ENCODE data around the gene MLH1. TPM values are rescaled to one million over a fixed set of nuclear protein-coding genes. Genes with fewer than 3 reads are reported as not detected.

Gene MLH1
- total RNA-seq, 4 donors from 2014 or later, result 28.8 to 57.2 (median 40.9) TPM

- TF ChIP-seq POLR2A (IDR thresholded peaks at IDR 0.05), result no peak
- no peak for TF ChIP-seq EP300 (IDR thresholded peaks at IDR 0.05)
- TF ChIP-seq, protein P1, sequence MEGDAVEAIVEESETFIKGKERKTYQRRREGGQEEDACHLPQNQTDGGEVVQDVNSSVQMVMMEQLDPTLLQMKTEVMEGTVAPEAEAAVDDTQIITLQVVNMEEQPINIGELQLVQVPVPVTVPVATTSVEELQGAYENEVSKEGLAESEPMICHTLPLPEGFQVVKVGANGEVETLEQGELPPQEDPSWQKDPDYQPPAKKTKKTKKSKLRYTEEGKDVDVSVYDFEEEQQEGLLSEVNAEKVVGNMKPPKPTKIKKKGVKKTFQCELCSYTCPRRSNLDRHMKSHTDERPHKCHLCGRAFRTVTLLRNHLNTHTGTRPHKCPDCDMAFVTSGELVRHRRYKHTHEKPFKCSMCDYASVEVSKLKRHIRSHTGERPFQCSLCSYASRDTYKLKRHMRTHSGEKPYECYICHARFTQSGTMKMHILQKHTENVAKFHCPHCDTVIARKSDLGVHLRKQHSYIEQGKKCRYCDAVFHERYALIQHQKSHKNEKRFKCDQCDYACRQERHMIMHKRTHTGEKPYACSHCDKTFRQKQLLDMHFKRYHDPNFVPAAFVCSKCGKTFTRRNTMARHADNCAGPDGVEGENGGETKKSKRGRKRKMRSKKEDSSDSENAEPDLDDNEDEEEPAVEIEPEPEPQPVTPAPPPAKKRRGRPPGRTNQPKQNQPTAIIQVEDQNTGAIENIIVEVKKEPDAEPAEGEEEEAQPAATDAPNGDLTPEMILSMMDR (IDR thresholded peaks at IDR 0.05), result no peak
- Histone ChIP-seq H3K9me3 (no peaks in the 10 kb centered on the region), H3K27ac (no peak overlapping the region), H3K4me3 (no peak overlapping the region), H3K27me3 (no peaks in the 10 kb centered on the region), H3K4me1 (peaks cover 0 to 4% (median 0%) of the 10 kb centered on the region in 4 donors), H3K36me3 (peaks cover 0 to 41% (median 0%) of the 10 kb centered on the region in 3 donors)
- DNase-seq (ENCODE audit: low spot score in 2 of 2), result no peak
- 96 to 100% methylated on average over 1 of the region's 1 CpG for WGBS, 2 donors
Observed at GRCh38 chr3:36973139-36973538, 20.2 kb upstream of the MLH1 start.

- Histone ChIP-seq H3K36me3 (peaks cover 0 to 61% (median 7%) of the 10 kb centered on the region in 3 donors), H3K4me1 (no peaks in the 10 kb centered on the region), H3K4me3 (no peak overlapping the region), H3K9me3 (no peaks in the 10 kb centered on the region), H3K27ac (no peak overlapping the region), H3K27me3 (no peaks in the 10 kb centered on the region)
- no peak for DNase-seq (ENCODE audit: low spot score in 2 of 2)
- 93% methylated on average over 4 of the region's 4 CpGs for WGBS, 2 donors
- no peak for TF ChIP-seq EP300 (IDR thresholded peaks at IDR 0.05)
- TF ChIP-seq, protein P1 (IDR thresholded peaks at IDR 0.05), result no peak
- no peak for TF ChIP-seq POLR2A (IDR thresholded peaks at IDR 0.05)
Observed at GRCh38 chr3:36981006-36981405, 12.3 kb upstream of the MLH1 start.

DNA sequence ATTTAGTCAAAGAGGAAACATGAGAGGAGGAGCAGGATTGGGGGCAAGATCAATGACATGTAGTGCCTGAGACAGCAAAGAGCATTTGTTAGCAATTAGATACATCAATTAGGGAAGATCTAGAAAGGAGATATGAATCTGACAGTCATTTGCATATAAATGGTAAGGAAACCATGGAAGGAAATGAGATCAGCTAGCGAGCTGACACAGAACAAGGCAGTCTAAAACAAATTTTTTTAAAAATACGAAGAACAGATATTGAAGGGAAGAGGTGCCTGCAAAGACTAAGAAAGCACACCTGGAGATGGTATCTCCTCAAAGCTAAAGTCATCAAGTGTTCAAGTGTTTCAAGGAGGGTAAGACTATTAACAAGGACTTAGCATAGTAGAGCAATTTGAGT lies 5.0 kb upstream of the MLH1 start:
- no peaks in the 10 kb centered on the region for H3K27me3 ChIP-seq
- no peak overlapping the region for H3K27ac ChIP-seq
- H3K9me3 ChIP-seq, result no peaks in the 10 kb centered on the region
- WGBS, 2 donors, result 80 to 85% methylated on average over 2 of the region's 2 CpGs
- TF ChIP-seq, protein P1 (IDR thresholded peaks at IDR 0.05), result no peak
- TF ChIP-seq POLR2A (IDR thresholded peaks at IDR 0.05), result no peak
- TF ChIP-seq EP300 (IDR thresholded peaks at IDR 0.05), result no peak
- peaks cover 0 to 52% (median 9%) of the 10 kb centered on the region in 3 donors for H3K36me3 ChIP-seq
- H3K4me3 ChIP-seq, result no peak overlapping the region
- no peak for DNase-seq (ENCODE audit: low spot score in 2 of 2)
- peaks cover 0 to 44% (median 36%) of the 10 kb centered on the region in 4 donors for H3K4me1 ChIP-seq

- 79% methylated on average over 3 of the region's 3 CpGs for WGBS, 2 donors
Observed at GRCh38 chr3:36989005-36989404, 4.3 kb upstream of the MLH1 start.

DNA sequence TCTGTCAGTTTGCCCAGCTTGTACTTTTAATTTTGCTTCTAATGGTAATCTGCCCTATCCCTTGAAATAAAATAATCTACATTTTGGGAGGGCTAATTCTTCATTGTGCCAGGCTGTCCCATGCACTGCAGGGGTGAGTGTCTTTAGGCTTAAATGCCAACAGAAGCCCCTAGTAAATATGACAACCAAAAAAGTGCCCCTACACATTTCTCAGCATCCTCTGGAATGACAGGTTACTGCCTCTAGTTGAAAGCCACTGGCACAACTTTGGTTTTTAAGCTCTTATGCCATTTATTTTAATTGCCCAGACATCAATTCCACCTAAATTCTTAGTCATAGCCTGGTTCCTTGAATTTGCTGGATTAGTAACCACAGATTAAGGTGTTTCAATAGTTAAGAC lies 3.8 kb upstream of the MLH1 start:
- no peak overlapping the region for H3K27ac ChIP-seq
- peaks cover 0 to 52% (median 41%) of the 10 kb centered on the region in 4 donors for H3K4me1 ChIP-seq
- TF ChIP-seq EP300 (IDR thresholded peaks at IDR 0.05), result no peak
- no peak for TF ChIP-seq POLR2A (IDR thresholded peaks at IDR 0.05)
- TF ChIP-seq, protein P1 (IDR thresholded peaks at IDR 0.05), result no peak
- no peak for DNase-seq (ENCODE audit: low spot score in 2 of 2)
- no peaks in the 10 kb centered on the region for H3K27me3 ChIP-seq
- H3K36me3 ChIP-seq, result peaks cover 0 to 40% (median 9%) of the 10 kb centered on the region in 3 donors
- H3K9me3 ChIP-seq, result no peaks in the 10 kb centered on the region
- H3K4me3 ChIP-seq, result peak overlapping the region in 1 of 4 donors; percentile 14

More at GRCh38 chr3:36989005-36989404, 4.3 kb upstream of the MLH1 start:
- H3K36me3 ChIP-seq, result peaks cover 0 to 46% (median 9%) of the 10 kb centered on the region in 3 donors
- no peaks in the 10 kb centered on the region for H3K27me3 ChIP-seq
- TF ChIP-seq, protein P1 (IDR thresholded peaks at IDR 0.05), result no peak
- TF ChIP-seq POLR2A (IDR thresholded peaks at IDR 0.05), result no peak
- TF ChIP-seq EP300 (IDR thresholded peaks at IDR 0.05), result no peak
- DNase-seq (ENCODE audit: low spot score in 2 of 2), result no peak
- peak overlapping the region in 1 of 4 donors; percentile 14 for H3K4me3 ChIP-seq
- no peak overlapping the region for H3K27ac ChIP-seq
- no peaks in the 10 kb centered on the region for H3K9me3 ChIP-seq
- peaks cover 0 to 46% (median 36%) of the 10 kb centered on the region in 4 donors for H3K4me1 ChIP-seq

Data from tibial nerve (tissue), 4 donors.